GM12878 (cell line): ENCODE measurements around the gene PIM2. TPM values are rescaled to one million over a fixed set of nuclear protein-coding genes. Genes with fewer than 3 reads are reported as not detected.

ENCODE experiments used
- ATAC-seq: fragments of 200-7000 bp; cut with Tn5 transposase; 3 replicates; pipeline ENCODE4 v1.9.1; 2020; ENCODE audit warnings: mild to moderate bottlenecking, moderate library complexity
- BruUV-seq: library from RNA; stranded (reverse); fragments of 400-500 nt; replicated peaks from 2 replicates; lab custom pipeline; 2021; lab: Mats Ljungman, UMichigan
- CTCF ChIA-PET: fragments of 300-600 bp; sonication (Branson Sonifier 250); formaldehyde crosslinking; extraction: SDS; loops from one replicate; lab custom pipeline; 2021; ENCODE audit warnings: inconsistent platforms; lab: Yijun Ruan, JAX
- POLR2A ChIA-PET: fragments of 350-600 bp; formaldehyde crosslinking; extraction: SDS; loops from one replicate; lab custom pipeline; 2021; ENCODE audit warnings: inconsistent platforms; lab: Charles Lee
- RAD21 ChIA-PET: fragments of 300-600 bp; sonication (Branson Sonifier 250); formaldehyde crosslinking; loops from one replicate; lab custom pipeline; 2023; ENCODE audit warnings: antibody characterized with exemption; ENCODE audit not compliant: unreplicated experiment; lab: Charles Lee
- SMC1A ChIA-PET: fragments of 300-600 bp; sonication (Branson Sonifier 250); formaldehyde crosslinking; loops from one replicate; lab custom pipeline; 2023; ENCODE audit not compliant: unreplicated experiment, uncharacterized antibody; lab: Charles Lee
- DNase-seq: peaks from one replicate; pipeline ENCODE4 v3.0.0-alpha.2; 2011; ENCODE audit warnings: low read depth, low spot score
- FAIRE-seq: peaks from 3 replicates; lab custom pipeline; 2011; peaks lifted over from hg19 to GRCh38; lab: Jason Lieb, UNC
- H2AFZ ChIP-seq: 2 replicates; pipeline ENCODE4 v1.6.0; 2011; ENCODE audit warnings: low read depth, low read length, control low read depth; ENCODE audit not compliant: control insufficient read depth
- H3K27ac ChIP-seq: 2 replicates; pipeline ENCODE4 v1.5.1; 2011; ENCODE audit warnings: control low read depth; ENCODE audit not compliant: control insufficient read depth, insufficient read depth
- H3K27me3 ChIP-seq, 2 experiments: replicated peaks in 1 of 2; 2 replicates each; pipeline versions ENCODE4 v1.6.0 to v1.6.1; 2011; ENCODE audit warnings: low read length in 1 of 2; ENCODE audit not compliant: control insufficient read depth in 2 of 2, insufficient read depth in 2 of 2
- H3K36me3 ChIP-seq, 2 experiments: 2 replicates each; pipeline ENCODE4 v1.5.1; 2011; ENCODE audit warnings: low read length in 1 of 2; ENCODE audit not compliant: control insufficient read depth in 2 of 2, insufficient read depth in 2 of 2
- H3K4me1 ChIP-seq: 2 replicates; pipeline ENCODE4 v1.6.1; 2011; ENCODE audit warnings: mild to moderate bottlenecking, low read length, moderate library complexity, mixed read lengths; ENCODE audit not compliant: control insufficient read depth, insufficient read depth
- H3K4me2 ChIP-seq: 2 replicates; pipeline ENCODE4 v1.6.0; 2011; ENCODE audit warnings: control low read depth; ENCODE audit not compliant: control insufficient read depth, insufficient read depth
- H3K4me3 ChIP-seq: fragments of 200-600 bp; sonication (generic); 2 replicates; pipeline ENCODE4 v1.5.1; 2016
- H3K79me2 ChIP-seq: 2 replicates; pipeline ENCODE4 v1.6.0; 2011; ENCODE audit warnings: low read length; ENCODE audit not compliant: control insufficient read depth, insufficient read depth
- H3K9ac ChIP-seq: 2 replicates; pipeline ENCODE4 v1.8.0; 2011; ENCODE audit warnings: low read length, control low read depth, mixed read lengths; ENCODE audit not compliant: control insufficient read depth, insufficient read depth
- H3K9me3 ChIP-seq: replicated peaks from 3 replicates; pipeline ENCODE4 v1.5.1; 2011; ENCODE audit warnings: mild to moderate bottlenecking, low read length; ENCODE audit not compliant: control insufficient read depth, insufficient read depth
- H4K20me1 ChIP-seq: 2 replicates; pipeline ENCODE4 v1.6.0; 2011; ENCODE audit not compliant: control insufficient read depth, insufficient read depth
- ASH2L ChIP-seq: fragments of 300-600, 200-600 bp; sonication (generic); IDR thresholded peaks from 2 replicates; pipeline ENCODE4 v1.6.1; 2017; ENCODE audit warnings: low read depth, mild to moderate bottlenecking, borderline replicate concordance
- BHLHE40 ChIP-seq, 2 experiments: fragments of 450-650 bp in 1 of 2; IDR thresholded peaks; 2 replicates each; pipeline ENCODE4 v1.6.1; 2011 to 2017; ENCODE audit warnings: low read depth in 2 of 2, borderline replicate concordance in 1 of 2, improper control_type of control experiment in 1 of 2, low read length in 1 of 2, mild to moderate bottlenecking in 1 of 2
- CEBPB ChIP-seq, 2 experiments: fragments of 150-350 bp in 1 of 2; IDR thresholded peaks; 2 replicates each; pipeline ENCODE4 v1.6.1; 2012 to 2014; ENCODE audit warnings: low read depth in 2 of 2, low read length in 2 of 2, borderline replicate concordance in 1 of 2, inconsistent platforms in 1 of 2
- HDAC6 ChIP-seq: fragments of 200-600 bp; sonication (generic); IDR thresholded peaks from one replicate; pipeline ENCODE4 v1.8.0; 2017; ENCODE audit warnings: antibody characterized with exemption; ENCODE audit not compliant: unreplicated experiment
- JUNB ChIP-seq: IDR thresholded peaks from 2 replicates; pipeline ENCODE4 v1.6.1; 2016; ENCODE audit warnings: antibody characterized with exemption, mild to moderate bottlenecking
- SPI1 ChIP-seq: IDR thresholded peaks from 2 replicates; pipeline ENCODE4 v1.6.1; 2011; ENCODE audit warnings: low read depth, mild to moderate bottlenecking, low read length, moderate library complexity, borderline replicate concordance; ENCODE audit not compliant: insufficient read depth
- SREBF2 ChIP-seq: IDR thresholded peaks from 2 replicates; pipeline ENCODE4 v1.6.1; 2012; ENCODE audit warnings: mild to moderate bottlenecking, low read length
- STAT1 ChIP-seq: fragments of 450-650 bp; conservative IDR thresholded peaks from 2 replicates; pipeline ENCODE4 v1.6.1; 2014; ENCODE audit warnings: antibody characterized with exemption, mild to moderate bottlenecking
- TARDBP ChIP-seq: IDR thresholded peaks from 2 replicates; pipeline ENCODE4 v1.6.1; 2016; ENCODE audit warnings: borderline replicate concordance
- ZNF274 ChIP-seq: IDR thresholded peaks from one replicate; pipeline ENCODE4 v1.8.0; 2011; ENCODE audit not compliant: insufficient read length, insufficient read depth
- ZSCAN29 ChIP-seq: fragments of 450-650 bp; IDR thresholded peaks from 2 replicates; pipeline ENCODE4 v1.6.1; 2017; ENCODE audit warnings: mild to moderate bottlenecking, moderate library complexity
- WGBS: methylation state at CpG from one replicate; pipeline ENCODE4 v1.1.6; 2016; ENCODE audit warnings: low lambda C conversion rate; ENCODE audit not compliant: insufficient replicate concordance, insufficient coverage; ENCODE audit errors: missing lambda C conversion rate; 5-methylcytosine and 5-hydroxymethylcytosine counted together
- in situ Hi-C: fragments of 300-500 bp; cut with MboI; formaldehyde crosslinking; loops from 9 replicates; pipeline ENCODE4 v1.14.3; 2018; ENCODE audit warnings: mixed read lengths
- intact Hi-C: fragments of 100-400 bp; cut with micrococcal nuclease; formaldehyde crosslinking; loops from one replicate; pipeline ENCODE4 v1.14.2; 2022; ENCODE audit not compliant: unreplicated experiment
- polyA plus RNA-seq, 11 experiments: library from polyadenylated mRNA; depleted of rRNA in 4 of 11; unstranded in 6 of 11; stranded (reverse) in 5 of 11; fragments of >200 nt; fragmentation: Nextera tagmentation in 4 of 11; fragmentation: Illumina TruSeq in 1 of 11; extraction: Ambion mirVana in 4 of 11; extraction: Trizol in 1 of 11; gene quantifications; 1 replicate in 1 of 11; 2 replicates in 10 of 11; pipeline versions ENCODE4 v1.2.1 to v1.2.3, GENCODE V29; 2011 to 2016; ENCODE audit warnings: inconsistent platforms in 2 of 11, missing spikeins in 2 of 11, low read depth in 1 of 11
- total RNA-seq, 4 experiments: library from RNA; depleted of rRNA in 3 of 4; stranded (reverse); fragments of >200 nt in 3 of 4; fragmentation: Illumina TruSeq in 1 of 4; extraction: Trizol in 1 of 4; gene quantifications; 2 replicates each; pipeline versions ENCODE4 v1.2.1 to v1.2.3, GENCODE V29; 2013 to 2021
- TF ChIP-seq, protein P1 (sequence below): IDR thresholded peaks from 2 replicates; pipeline ENCODE4 v1.6.1; 2012; ENCODE audit warnings: low read depth, low read length, improper control_type of control experiment
- TF ChIP-seq, protein P2 (sequence below): fragments of 450-650 bp; IDR thresholded peaks from 2 replicates; pipeline ENCODE4 v1.6.1; 2017; ENCODE audit warnings: antibody characterized with exemption, mild to moderate bottlenecking, moderate library complexity
- TF ChIP-seq, protein P3 (sequence below): fragments of 450-650 bp; IDR thresholded peaks from 2 replicates; pipeline ENCODE4 v1.6.1; 2017; ENCODE audit warnings: mild to moderate bottlenecking
- TF ChIP-seq, protein P4 (sequence below): IDR thresholded peaks from 2 replicates; pipeline ENCODE4 v1.6.1; 2011; ENCODE audit warnings: borderline replicate concordance, low read depth, mild to moderate bottlenecking, moderate library complexity, mixed read lengths, low read length; ENCODE audit not compliant: insufficient read depth; ENCODE audit errors: extremely low read length

PIM2 gene
- total and polyA plus RNA-seq, 10 of the 15 experiments (the other 5 are each of a cell fraction or from before 2014, with no cell fraction given), result 19.2 to 96.8 (median 32.3) TPM

DNA sequence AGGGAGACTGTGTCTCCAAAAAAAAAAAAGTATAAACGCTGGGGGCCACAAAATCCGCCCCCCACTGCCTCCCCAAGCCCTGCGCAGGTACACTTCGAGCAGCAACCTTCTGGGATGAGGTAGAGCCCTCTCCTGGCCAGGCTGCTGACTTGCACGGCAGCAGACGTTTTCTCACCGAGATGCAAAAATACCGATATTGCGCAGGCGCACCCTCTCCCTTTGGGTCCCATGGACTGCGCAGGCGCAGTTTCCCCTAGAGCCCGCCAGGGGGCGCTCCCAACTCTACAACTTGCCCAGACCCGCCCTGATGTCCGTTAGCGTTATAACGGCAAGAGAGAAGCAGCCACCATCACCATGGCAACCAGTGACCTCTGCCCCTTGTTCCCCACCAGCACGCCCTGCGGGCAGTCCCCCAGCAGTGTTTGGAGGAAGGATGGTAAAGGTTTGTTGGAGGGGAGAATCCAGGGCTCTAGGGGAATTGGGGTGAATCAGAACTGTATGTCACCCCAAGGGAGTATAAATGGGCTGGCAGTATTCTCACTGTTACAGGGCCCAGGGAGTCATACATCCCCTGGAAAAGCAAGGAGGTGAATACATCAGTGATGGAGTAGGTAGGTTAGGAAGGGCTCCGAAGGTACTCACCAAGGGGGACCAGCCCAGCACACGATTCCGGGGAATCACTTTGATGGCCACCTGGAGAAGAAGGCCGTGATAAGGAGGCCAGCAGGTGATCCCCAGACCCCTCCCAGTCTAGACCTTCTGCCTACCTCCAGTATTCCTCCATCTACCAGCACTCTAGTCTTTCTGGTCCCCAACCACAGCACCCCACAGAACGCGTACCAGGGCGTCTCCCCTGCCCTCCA lies 1.5 kb downstream of the PIM2 start:
- H4K20me1 ChIP-seq, result peaks cover 5% of the 10 kb centered on the region
- H3K36me3 ChIP-seq, result peaks cover 3 to 5% of the 10 kb centered on the region in 2 experiments; a peak in 3 of 4 replicates
- no TSS peak for BruUV-seq
- no peaks in the 10 kb centered on the region; the same call in 2 of the 3 replicates for H3K9me3 ChIP-seq
- ChIA-PET RAD21 (interaction anchor here (1.0 kb wide), 1 partner anchor 20 kb away, joined by 4 read pairs; no protein-coding TSS in a partner anchor), CTCF (interaction anchor here (1.0 to 2.7 kb wide), 8 partner anchors 10 to 30 kb away, joined by 3 to 9 read pairs (median 4); no protein-coding TSS in a partner anchor), POLR2A (interaction anchor here (1.0 to 2.3 kb wide), 2 partner anchors 19 to 22 kb away, joined by 3 to 8 read pairs; no protein-coding TSS in a partner anchor), SMC1A (interaction anchor here (1.0 to 1.9 kb wide), 2 partner anchors 20 to 22 kb away, joined by 4 to 7 read pairs; no protein-coding TSS in a partner anchor)
- H3K79me2 ChIP-seq, result peaks cover 41% of the 10 kb centered on the region
- intact Hi-C loops (loop anchor here (5.0 kb wide), 2 partner anchors 40 to 125 kb away; partner anchors contain the start of genes OTUD5 and TFE3), in situ Hi-C loops (no loop called here)
- peak overlapping the region; percentile 65 for H3K4me3 ChIP-seq
- FAIRE-seq (peak; percentile 93), ATAC-seq (peak; percentile 62), DNase-seq (peak; percentile 88)
- peak overlapping the region; percentile 83 for H3K27ac ChIP-seq
- peak overlapping the region; percentile 83 for H3K9ac ChIP-seq
- WGBS, result 10% methylated on average over 27 of the region's 27 CpGs
- H3K4me1 ChIP-seq, result peaks cover 9% of the 10 kb centered on the region
- no peaks in the 10 kb centered on the region for H3K27me3 ChIP-seq
- H3K4me2 ChIP-seq, result peak overlapping the region; percentile 75
- H2AFZ ChIP-seq, result no peak overlapping the region
- TF ChIP-seq STAT1 (no peak), HDAC6 (no peak), JUNB (no peak), CEBPB (IDR thresholded peaks at IDR 0.05; ENCODE audit: borderline replicate concordance in 1 of 2, low read depth in 2 of 2, low read length in 2 of 2) (no peak), ASH2L (no peak), TARDBP (no peak), SREBF2 (no peak), BHLHE40 (IDR thresholded peaks at IDR 0.05; ENCODE audit: borderline replicate concordance in 1 of 2, low read depth in 2 of 2, low read length in 1 of 2) (peak; percentile 47 to 69), ZNF274 (no peak), SPI1 (no peak), ZSCAN29 (no peak)
- TF ChIP-seq, protein P1, sequence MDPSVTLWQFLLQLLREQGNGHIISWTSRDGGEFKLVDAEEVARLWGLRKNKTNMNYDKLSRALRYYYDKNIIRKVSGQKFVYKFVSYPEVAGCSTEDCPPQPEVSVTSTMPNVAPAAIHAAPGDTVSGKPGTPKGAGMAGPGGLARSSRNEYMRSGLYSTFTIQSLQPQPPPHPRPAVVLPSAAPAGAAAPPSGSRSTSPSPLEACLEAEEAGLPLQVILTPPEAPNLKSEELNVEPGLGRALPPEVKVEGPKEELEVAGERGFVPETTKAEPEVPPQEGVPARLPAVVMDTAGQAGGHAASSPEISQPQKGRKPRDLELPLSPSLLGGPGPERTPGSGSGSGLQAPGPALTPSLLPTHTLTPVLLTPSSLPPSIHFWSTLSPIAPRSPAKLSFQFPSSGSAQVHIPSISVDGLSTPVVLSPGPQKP, result no peak
- TF ChIP-seq, protein P2, sequence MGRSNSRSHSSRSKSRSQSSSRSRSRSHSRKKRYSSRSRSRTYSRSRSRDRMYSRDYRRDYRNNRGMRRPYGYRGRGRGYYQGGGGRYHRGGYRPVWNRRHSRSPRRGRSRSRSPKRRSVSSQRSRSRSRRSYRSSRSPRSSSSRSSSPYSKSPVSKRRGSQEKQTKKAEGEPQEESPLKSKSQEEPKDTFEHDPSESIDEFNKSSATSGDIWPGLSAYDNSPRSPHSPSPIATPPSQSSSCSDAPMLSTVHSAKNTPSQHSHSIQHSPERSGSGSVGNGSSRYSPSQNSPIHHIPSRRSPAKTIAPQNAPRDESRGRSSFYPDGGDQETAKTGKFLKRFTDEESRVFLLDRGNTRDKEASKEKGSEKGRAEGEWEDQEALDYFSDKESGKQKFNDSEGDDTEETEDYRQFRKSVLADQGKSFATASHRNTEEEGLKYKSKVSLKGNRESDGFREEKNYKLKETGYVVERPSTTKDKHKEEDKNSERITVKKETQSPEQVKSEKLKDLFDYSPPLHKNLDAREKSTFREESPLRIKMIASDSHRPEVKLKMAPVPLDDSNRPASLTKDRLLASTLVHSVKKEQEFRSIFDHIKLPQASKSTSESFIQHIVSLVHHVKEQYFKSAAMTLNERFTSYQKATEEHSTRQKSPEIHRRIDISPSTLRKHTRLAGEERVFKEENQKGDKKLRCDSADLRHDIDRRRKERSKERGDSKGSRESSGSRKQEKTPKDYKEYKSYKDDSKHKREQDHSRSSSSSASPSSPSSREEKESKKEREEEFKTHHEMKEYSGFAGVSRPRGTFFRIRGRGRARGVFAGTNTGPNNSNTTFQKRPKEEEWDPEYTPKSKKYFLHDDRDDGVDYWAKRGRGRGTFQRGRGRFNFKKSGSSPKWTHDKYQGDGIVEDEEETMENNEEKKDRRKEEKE, result no peak
- TF ChIP-seq, protein P3, sequence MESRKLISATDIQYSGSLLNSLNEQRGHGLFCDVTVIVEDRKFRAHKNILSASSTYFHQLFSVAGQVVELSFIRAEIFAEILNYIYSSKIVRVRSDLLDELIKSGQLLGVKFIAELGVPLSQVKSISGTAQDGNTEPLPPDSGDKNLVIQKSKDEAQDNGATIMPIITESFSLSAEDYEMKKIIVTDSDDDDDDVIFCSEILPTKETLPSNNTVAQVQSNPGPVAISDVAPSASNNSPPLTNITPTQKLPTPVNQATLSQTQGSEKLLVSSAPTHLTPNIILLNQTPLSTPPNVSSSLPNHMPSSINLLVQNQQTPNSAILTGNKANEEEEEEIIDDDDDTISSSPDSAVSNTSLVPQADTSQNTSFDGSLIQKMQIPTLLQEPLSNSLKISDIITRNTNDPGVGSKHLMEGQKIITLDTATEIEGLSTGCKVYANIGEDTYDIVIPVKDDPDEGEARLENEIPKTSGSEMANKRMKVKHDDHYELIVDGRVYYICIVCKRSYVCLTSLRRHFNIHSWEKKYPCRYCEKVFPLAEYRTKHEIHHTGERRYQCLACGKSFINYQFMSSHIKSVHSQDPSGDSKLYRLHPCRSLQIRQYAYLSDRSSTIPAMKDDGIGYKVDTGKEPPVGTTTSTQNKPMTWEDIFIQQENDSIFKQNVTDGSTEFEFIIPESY, result no peak
- TF ChIP-seq, protein P4, sequence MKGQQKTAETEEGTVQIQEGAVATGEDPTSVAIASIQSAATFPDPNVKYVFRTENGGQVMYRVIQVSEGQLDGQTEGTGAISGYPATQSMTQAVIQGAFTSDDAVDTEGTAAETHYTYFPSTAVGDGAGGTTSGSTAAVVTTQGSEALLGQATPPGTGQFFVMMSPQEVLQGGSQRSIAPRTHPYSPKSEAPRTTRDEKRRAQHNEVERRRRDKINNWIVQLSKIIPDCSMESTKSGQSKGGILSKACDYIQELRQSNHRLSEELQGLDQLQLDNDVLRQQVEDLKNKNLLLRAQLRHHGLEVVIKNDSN, result no peak
